Hematopoietic multipotent progenitor cell treated with erythropoietin and hydrocortisone succinate and interleukin-3 and kit ligand, for 4 days (in vitro differentiated cells): ENCODE results near the gene SLC27A5.

Source experiments
- DNase-seq: peaks from one replicate; pipeline ENCODE4 v3.0.0-alpha.2; 2015

The SLC27A5 gene, protein sequence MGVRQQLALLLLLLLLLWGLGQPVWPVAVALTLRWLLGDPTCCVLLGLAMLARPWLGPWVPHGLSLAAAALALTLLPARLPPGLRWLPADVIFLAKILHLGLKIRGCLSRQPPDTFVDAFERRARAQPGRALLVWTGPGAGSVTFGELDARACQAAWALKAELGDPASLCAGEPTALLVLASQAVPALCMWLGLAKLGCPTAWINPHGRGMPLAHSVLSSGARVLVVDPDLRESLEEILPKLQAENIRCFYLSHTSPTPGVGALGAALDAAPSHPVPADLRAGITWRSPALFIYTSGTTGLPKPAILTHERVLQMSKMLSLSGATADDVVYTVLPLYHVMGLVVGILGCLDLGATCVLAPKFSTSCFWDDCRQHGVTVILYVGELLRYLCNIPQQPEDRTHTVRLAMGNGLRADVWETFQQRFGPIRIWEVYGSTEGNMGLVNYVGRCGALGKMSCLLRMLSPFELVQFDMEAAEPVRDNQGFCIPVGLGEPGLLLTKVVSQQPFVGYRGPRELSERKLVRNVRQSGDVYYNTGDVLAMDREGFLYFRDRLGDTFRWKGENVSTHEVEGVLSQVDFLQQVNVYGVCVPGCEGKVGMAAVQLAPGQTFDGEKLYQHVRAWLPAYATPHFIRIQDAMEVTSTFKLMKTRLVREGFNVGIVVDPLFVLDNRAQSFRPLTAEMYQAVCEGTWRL

GRCh38 chr19:58511353-58512208 is at the start of gene SLC27A5:
Gene SLC27A5, minus strand, starts transcription at chr19:58511992. Its CDS starts 37 bp downstream, at chr19:58511955.
- DNase-seq, result no peak

GRCh38 chr19:58560921-58561320 is 49.1 kb upstream of the SLC27A5 start:
- DNase-seq, result no peak

GRCh38 chr19:58560007-58560887 is 48.5 kb upstream of the SLC27A5 start:
- no peak for DNase-seq

DNA sequence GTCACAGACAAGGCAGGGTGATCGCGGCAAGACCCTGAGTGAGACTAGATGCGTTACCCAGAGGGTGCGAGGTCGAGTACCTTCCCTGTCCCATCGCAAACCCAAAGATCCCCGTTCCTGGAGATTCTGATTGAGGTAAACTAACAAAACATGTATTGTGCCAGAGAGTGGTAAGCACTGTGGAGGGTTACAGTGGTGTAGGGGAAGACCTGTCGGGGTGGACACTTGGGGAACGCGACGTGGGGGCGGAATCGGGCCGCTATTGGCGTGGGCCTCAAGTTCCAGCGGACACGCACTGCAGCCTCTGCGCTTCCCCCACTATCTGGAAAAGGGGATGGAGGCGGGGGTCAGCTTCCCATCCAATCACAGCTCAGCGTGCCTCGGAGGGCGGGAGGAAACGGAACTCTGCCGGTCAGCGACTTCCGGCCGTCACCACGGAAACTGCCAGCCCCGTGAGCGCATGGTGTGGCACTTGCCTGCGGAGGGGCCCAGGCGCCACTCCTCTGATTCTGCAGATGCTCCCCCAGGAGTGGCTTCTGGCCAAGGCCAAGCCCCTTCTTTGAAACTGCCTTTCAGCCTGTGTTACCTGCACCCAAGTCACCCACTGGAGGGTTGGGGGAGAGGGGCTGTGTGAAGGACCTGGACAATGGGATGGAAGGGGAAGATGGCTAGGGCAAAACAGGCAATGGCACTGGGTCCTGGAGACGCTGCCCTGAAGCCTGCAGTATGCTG is 47.6 kb upstream of the SLC27A5 start:
- DNase-seq, result peak; percentile 97

DNA sequence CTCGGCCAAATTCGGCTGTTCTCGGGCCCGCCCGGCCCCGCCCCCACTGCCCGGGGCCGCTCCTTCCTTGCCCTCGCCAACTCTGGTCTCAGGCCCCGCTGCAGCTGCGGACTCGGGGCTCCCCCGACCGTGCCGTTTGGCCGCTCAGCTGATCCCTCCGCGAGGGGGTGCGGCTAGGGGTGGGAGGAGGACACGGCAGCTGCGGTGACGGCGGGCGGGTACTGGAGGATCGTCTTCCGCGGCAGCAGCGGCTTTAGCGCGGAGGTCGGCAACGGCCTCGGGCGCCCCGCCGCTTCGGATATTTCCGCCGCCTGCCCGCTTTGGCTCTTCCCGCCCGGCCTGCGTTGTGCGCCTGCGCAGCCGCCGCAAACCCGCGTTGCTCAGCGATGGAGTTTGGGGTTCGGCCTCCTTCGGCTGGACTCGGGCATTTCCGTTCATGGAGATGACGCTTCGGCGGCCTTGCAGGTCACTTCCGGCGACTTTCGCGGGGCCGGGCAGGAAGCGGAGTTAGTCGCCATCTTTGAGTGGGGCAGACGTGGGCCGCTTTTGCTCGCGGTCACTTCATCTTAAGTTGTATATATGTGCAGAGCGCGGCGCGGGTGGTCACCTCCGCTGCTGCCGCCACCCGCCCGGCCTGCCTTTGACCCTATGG is 47.0 kb upstream of the SLC27A5 start:
- peak; percentile 99 for DNase-seq

DNA sequence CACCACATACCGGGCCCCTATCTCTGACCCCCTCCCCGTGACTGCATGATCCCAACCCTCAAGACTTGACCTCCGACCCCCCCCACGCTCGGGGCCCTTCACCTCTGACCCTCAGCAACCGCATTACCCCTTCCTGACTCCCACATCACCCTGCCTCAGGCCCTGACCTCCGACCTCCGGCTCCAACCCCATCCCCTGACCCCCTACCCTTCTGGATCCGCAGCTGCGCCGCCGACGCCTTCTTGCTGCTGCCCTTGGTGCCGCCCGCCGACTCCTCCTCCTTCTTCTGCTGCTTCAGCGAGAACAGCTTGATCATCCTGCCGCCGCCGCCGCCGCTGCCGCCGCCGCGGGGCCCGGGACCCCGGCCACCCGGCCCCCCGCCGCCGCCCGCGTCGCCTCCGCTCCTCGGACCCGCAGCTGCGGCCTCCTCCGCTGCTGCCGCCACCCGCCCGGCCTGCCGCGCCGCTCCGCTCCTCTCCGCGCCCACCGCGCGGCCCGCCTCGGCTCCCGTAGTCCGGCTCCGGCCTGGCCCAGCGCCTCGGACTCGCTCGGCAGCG is 46.4 kb upstream of the SLC27A5 start, which contains the start of gene UBE2M:
Gene UBE2M (minus strand): TSS at position 546 of the 557 bp plus-strand sequence. CDS start 230 bp downstream, at position 316.
- peak; percentile 71 for DNase-seq

DNA sequence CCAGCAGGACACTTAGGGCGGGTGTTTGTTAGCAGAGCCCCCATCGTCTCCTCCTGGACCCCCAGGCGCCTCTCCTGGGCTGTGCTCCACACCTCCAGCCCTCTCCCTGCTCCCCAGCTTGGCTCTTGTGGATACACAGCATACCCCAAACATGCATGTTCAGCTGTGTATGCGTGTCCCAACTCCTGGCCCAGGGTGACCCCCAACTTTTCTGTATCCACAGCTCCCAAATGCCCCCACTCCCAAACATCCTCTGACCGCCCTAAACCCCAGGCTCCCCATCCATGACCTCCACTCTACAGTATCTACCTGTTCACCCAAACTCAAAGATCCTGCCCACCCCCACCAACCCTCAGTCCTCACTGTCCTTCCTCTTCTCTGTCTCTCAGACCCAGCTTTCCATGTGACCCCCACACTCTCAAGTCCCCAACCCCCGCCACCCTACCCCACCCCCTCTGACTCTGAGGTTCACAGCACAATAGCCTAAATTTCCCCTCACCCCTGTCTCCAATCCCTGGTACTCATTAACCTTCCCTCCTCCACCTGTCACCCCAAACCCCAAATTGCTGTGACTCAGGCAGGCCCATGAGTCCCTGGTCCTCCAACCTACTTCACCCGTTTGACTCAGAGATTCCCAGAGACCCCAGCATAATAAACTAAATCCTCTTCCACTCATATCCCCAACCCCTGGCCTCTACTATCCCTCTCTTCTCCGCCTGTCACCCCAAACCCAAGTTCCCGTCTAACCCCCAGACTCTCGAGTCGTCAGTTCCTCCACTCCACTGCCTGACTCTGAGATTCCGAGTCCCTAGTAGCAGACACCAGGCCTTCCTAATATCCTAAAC is 45.7 kb upstream of the SLC27A5 start:
- no peak for DNase-seq

DNA sequence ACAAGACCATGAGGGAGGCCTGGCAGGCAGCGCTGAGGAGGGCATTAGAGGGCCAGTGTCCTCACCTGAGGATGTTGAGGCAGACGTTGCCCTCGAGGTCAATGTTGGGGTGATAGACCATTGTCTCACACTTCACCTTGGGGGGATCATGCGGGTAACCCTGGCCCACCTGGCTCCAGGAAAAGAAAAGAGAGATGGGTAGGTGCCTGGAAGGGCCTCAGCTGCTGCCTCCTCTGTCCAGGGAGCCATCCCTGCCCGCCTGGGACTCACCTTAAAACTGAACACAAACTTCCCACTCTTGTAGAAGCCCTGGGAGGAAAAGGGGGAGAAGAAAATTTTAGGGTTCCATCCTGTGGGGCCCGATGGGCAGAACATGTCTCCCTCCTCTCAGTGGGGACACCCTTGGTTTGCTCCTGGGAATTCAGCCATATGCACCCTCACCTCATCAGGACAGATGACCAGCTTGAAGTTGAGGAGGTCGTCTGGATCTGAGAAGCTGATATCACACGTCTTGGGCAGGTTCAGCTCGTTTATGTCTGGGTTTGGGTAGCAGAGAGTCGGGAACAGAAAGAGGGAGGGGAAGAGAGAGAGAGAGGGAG is 44.9 kb upstream of the SLC27A5 start:
- DNase-seq, result no peak

DNA sequence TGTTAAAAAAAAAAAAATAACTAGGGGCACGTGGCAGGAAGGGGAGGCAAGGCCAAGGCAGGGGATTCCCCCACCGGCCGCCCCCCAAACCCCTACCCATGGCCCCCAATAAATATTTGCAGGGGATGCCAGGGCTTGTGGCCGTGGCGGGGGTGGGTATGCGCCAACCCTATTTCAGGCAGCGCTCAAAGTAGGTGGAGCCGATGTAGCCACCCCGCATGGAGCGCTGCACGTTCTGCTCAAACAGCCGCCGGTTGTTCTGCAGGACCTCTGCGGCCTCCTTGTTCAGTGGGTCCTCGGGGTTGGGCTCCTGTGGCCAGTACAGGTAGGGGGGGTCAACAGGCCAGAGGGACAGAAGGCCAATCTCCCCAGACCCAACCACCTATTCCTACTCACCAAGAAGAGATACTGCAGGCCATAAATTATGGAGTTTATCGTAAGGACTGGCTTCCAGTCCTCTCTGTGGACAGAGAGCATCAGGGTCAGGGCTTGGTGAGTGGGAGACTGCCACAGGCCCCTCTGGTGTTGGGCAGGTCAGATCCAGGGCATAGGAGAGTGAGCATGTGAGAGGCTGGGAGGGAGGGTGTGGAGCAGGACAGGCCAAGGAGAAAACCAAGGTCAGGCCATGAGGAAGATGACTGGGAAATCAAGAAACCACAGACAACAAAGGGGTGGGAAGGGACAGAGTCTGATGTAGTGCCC is 44.3 kb upstream of the SLC27A5 start:
- no peak for DNase-seq

GRCh38 chr19:58555369-58555885 is 43.6 kb upstream of the SLC27A5 start:
- no peak for DNase-seq

DNA sequence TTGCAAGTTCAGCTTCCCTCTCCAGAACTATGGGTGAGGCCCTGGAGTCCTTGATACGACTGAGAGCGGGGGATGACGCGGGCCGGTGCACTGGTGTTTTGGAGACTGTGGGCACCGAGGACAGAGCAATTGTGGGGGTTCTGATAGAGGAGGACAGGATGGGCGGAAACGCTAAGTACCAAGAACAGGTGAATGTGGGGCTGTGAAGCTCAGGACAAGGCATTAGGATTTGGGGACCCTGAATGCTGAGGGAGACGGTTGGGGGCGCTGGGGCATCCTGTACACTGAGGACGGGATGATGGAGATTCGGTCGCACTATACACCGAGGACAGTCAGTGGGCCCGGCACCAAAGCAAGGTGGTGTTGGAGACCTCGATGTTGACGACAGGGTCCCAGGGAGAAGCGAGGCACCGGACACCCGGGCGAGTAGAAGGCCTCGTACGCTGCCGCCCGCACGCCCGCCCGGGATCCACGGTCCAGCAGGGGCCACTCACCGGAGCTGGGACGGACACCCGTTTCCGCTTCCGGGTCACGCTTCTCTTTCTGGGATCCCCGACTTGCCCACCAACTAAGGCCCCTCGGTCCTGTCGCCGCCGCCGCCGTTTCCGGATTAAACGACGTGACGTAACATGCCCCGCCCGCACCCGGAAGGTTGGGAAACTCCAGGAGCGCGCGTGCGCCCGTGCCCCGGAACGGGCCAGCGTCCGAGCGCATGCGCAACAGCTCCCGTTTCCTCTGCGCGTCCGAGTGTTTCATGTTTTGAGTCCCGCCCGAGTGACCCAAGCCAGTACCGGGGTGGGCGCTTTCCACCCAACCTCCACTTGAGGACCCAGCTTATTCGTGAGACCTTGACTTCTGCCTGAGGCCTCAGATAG is 42.9 kb upstream of the SLC27A5 start, which contains the start of gene CHMP2A:
Gene CHMP2A (minus strand): TSS at position 612 of the 875 bp plus-strand sequence. CDS start 893 bp downstream, outside the sequence.
- DNase-seq, result peak; percentile 98

DNA sequence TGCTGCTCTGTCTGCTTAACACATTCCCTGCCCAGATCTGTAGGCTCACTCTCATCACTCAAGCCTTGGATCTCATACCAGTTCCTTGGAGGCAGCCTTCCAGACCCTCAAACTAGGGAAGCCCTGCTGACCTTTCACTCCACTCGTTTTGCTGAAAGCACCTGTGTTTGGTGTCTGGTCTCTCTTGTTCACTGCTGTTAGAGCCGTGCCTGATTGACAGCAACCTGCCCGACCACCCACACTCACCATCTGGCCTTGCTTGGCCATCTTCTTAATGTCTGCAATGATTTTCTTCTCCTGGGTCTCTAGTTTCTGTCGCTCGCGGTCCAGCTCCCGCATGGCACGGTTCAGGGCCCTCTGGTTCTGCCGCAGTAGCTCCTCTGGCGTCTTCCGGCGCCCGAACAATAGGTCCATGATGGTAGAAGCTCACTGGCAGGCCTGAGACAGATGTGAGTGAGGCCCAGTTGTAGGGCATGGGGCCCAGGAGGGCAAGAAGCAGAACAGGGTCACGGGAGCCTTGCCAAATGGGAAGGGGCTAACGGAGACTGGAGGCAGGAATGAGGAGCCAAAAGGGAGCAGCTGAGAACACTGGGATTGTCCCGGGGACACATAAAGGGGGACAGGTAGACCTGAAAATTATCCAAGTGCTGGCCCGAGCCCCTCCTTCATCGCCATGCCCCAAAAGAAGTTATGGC is 42.2 kb upstream of the SLC27A5 start:
- DNase-seq, result no peak

DNA sequence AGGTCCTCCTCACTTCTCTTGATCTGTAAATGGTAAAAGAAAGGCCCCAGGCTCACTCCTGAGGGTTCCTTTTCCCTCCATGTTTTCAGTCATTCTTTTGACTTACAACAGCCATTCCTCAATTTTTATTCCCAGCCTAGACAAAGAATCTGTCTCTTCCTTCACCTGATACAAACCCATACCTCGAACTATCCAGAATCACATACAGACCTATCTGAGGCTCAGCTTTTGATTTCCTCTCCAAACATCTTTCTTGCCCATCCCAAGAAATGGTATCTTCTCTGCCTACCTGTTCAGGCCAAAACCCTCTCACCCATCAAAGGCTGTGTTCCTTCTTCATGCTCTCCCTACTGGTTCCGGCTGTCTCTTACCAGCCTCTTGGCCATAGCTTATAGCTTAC is 40.9 kb upstream of the SLC27A5 start:
- no peak for DNase-seq

DNA sequence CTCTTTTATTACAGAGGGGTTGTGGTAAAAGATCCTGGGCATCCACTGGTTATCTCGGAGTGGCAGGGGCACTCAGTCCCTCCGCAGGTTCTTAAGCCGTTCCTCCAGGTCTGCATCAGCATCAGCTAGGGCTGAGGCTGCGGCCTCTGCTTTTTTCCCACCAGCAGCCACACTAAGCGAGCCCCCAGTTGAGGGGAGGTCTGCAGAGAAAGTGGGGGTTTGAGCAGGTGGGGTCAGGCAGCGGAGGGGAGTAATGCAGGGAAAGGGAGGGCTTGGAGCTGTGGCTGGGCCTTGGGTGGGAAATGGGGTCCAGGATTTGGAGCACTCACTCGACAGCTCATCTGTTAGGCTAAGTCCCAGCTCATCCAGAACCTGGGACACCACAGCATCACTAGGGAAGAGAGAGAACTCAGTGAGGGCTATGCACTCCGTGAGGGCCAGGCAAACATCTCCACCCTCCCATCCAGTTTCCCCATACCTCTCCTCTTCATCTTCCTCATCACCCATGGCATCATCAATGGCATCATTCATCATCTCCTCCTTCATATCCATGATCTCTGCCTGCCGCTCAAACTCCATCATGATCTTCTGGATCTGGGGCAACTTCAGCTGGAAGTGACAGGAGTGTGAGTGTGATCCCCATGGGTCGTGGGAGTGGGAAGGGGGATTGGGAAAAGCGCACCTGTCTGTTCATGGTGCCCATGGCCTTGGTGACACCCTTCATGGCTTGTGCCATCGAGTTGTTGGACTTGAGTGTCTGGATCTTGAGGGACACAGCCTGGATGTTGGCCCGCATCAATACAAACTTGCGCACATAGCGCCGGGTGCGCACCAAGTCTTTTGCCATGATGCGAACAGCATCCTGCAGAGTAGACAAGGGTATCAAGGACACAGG is 40.0 kb upstream of the SLC27A5 start:
- DNase-seq, result no peak

- DNase-seq, result no peak
These were observed 39.3 kb upstream of the SLC27A5 start for GRCh38 chr19:58551123-58551497.
